OCI-LY7 (cell line): ENCODE data around the gene C3orf18. TPM values are rescaled to one million over a fixed set of nuclear protein-coding genes. Genes with fewer than 3 reads are reported as not detected.

Experiments
- BruUV-seq: library from RNA; stranded (reverse); fragments of 400-500 nt; replicated peaks from 2 replicates; lab custom pipeline; 2021; lab: Mats Ljungman, UMichigan
- CTCF ChIA-PET: fragments of 300-600 bp; sonication (Branson Sonifier 250); formaldehyde crosslinking; loops from one replicate; lab custom pipeline; 2022; ENCODE audit warnings: antibody characterized with exemption; ENCODE audit not compliant: unreplicated experiment; lab: Charles Lee
- POLR2A ChIA-PET: fragments of 300-600 bp; sonication (Branson Sonifier 250); formaldehyde crosslinking; loops from one replicate; lab custom pipeline; 2022; ENCODE audit warnings: antibody characterized with exemption; lab: Charles Lee
- DNase-seq: peaks from one replicate; pipeline ENCODE4 v3.0.0-alpha.2; 2015; ENCODE audit warnings: low spot score
- H2AFZ ChIP-seq: fragments of 200-600 bp; sonication (generic), shearing (Covaris generic); 2 replicates; pipeline ENCODE4 v1.6.1; 2014; ENCODE audit warnings: mild to moderate bottlenecking, antibody characterized with exemption, low read length, moderate library complexity
- H3K27ac ChIP-seq: fragments of 200-600 bp; sonication (generic); 2 replicates; pipeline ENCODE4 v1.5.1; 2014; ENCODE audit warnings: mixed run types, low read depth, mild to moderate bottlenecking, moderate library complexity, low read length, inconsistent platforms; ENCODE audit not compliant: poor library complexity, severe bottlenecking
- H3K36me3 ChIP-seq: fragments of 200-600 bp; sonication (generic); 2 replicates; pipeline ENCODE4 v1.6.1; 2014; ENCODE audit warnings: mild to moderate bottlenecking, antibody characterized with exemption, low read length, moderate library complexity, mixed read lengths; ENCODE audit not compliant: insufficient read depth
- H3K4me1 ChIP-seq: fragments of 200-600 bp; sonication (generic); 2 replicates; pipeline ENCODE4 v1.5.1; 2014; ENCODE audit warnings: mild to moderate bottlenecking, low read length; ENCODE audit not compliant: insufficient read depth, poor library complexity, severe bottlenecking
- H3K4me2 ChIP-seq: fragments of 200-600 bp; sonication (generic); 2 replicates; pipeline ENCODE4 v1.6.1; 2014; ENCODE audit warnings: mild to moderate bottlenecking, low read length
- H3K4me3 ChIP-seq: fragments of 200-600 bp; sonication (generic); 2 replicates; pipeline ENCODE4 v1.5.1; 2014; ENCODE audit warnings: mild to moderate bottlenecking, low read depth, low read length; ENCODE audit not compliant: poor library complexity, severe bottlenecking
- H3K79me2 ChIP-seq: fragments of 200-600 bp; sonication (generic); 2 replicates; pipeline ENCODE4 v1.6.1; 2016; ENCODE audit warnings: low read depth, mild to moderate bottlenecking, low read length, moderate library complexity, mixed read lengths; ENCODE audit not compliant: insufficient read depth
- H3K9me2 ChIP-seq: fragments of 200-600 bp; sonication (generic); 2 replicates; pipeline ENCODE4 v1.6.1; 2016; ENCODE audit warnings: mild to moderate bottlenecking, low read length, mixed read lengths; ENCODE audit not compliant: insufficient read depth
- H3K9me3 ChIP-seq: fragments of 200-600 bp; sonication (generic); 2 replicates; pipeline ENCODE4 v1.6.1; 2014; ENCODE audit warnings: mild to moderate bottlenecking, mixed run types, low read length, mixed read lengths
- H4K20me1 ChIP-seq: fragments of 200-600 bp; sonication (generic); 2 replicates; pipeline ENCODE4 v1.6.1; 2014; ENCODE audit warnings: mild to moderate bottlenecking, antibody characterized with exemption, low read length, moderate library complexity, mixed read lengths; ENCODE audit not compliant: insufficient read depth
- CTCF ChIP-seq: fragments of 200-600 bp; sonication (generic); conservative IDR thresholded peaks from 2 replicates; pipeline ENCODE4 v1.5.1; 2014; ENCODE audit warnings: mild to moderate bottlenecking, antibody characterized with exemption, low read length, moderate library complexity, mixed read lengths
- EZH2phosphoT487 ChIP-seq: fragments of 200-600 bp; sonication (generic); IDR thresholded peaks from 2 replicates; pipeline ENCODE4 v1.6.1; 2018; ENCODE audit warnings: low read depth, borderline replicate concordance, mild to moderate bottlenecking, mixed run types, antibody characterized with exemption, low read length, moderate library complexity, mixed read lengths
- intact Hi-C: fragments of 100-400 bp; cut with micrococcal nuclease; formaldehyde crosslinking; loops from one replicate; pipeline ENCODE4 v1.10.0; 2022; ENCODE audit not compliant: unreplicated experiment
- total RNA-seq, 2 experiments: library from RNA; depleted of rRNA in 1 of 2; stranded (reverse); fragments of >200 nt in 1 of 2; shearing (Covaris generic) in 1 of 2; gene quantifications; 2 replicates each; pipeline ENCODE4 v1.2.3, GENCODE V29; 2014 to 2022

C3orf18 gene
- total RNA-seq, 2 experiments from 2014 or later = 8.0 to 9.5 TPM

DNA sequence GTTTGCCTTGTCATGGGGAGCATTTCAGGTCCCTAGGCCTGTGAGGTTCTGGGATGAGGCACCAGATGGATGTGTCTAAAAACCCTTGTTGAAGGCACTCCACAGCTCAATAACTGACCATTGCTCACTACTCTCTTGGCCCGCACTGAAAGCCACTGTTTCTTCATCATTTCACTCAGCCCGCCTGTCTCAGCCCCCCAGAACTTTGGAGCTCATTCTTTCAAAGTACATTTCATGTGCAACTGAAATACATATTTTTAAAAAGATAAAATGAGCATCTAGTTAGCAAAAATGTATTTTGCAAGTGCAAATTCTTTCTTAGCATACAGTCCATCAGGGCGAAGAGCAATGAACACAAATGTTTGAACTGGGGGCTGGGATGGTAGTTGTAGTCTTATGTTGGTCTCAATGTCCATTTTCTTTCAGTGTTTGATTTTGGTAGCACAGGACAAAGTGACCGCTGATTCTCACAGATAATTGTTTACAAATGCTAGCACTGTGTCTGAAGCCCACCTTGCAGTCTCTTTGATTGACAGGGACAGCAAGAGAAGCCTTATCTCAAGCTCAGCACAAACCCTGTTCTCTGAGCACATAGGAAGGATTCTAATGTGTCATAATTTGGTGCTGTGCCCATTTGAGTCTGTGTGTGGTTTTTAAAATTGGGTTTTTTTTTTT lies 21.3 kb upstream of the C3orf18 start:
- no peaks in the 10 kb centered on the region for H3K79me2 ChIP-seq
- no peak overlapping the region for H2AFZ ChIP-seq
- peaks cover 10% of the 10 kb centered on the region for H3K4me1 ChIP-seq
- H4K20me1 ChIP-seq = no peaks in the 10 kb centered on the region
- intact Hi-C loops = no loop called here
- BruUV-seq = no TSS peak
- no peak for TF ChIP-seq EZH2phosphoT487
- no peak for TF ChIP-seq CTCF
- H3K4me2 ChIP-seq = no peak overlapping the region
- no peaks in the 10 kb centered on the region for H3K36me3 ChIP-seq
- POLR2A ChIA-PET = interaction anchor here (0.6 to 1.3 kb wide), 2 partner anchors 20 to 63 kb away, joined by 4 read pairs; no protein-coding TSS in a partner anchor
- H3K9me2 ChIP-seq = no peaks in the 10 kb centered on the region
- DNase-seq = no peak
- H3K27ac ChIP-seq = no peak overlapping the region
- H3K4me3 ChIP-seq = no peak overlapping the region
- H3K9me3 ChIP-seq = no peaks in the 10 kb centered on the region
- CTCF ChIA-PET = interaction anchor here (0.6 kb wide), 2 partner anchors 19 to 1854 kb away, joined by 3 to 4 read pairs; no protein-coding TSS in a partner anchor

DNA sequence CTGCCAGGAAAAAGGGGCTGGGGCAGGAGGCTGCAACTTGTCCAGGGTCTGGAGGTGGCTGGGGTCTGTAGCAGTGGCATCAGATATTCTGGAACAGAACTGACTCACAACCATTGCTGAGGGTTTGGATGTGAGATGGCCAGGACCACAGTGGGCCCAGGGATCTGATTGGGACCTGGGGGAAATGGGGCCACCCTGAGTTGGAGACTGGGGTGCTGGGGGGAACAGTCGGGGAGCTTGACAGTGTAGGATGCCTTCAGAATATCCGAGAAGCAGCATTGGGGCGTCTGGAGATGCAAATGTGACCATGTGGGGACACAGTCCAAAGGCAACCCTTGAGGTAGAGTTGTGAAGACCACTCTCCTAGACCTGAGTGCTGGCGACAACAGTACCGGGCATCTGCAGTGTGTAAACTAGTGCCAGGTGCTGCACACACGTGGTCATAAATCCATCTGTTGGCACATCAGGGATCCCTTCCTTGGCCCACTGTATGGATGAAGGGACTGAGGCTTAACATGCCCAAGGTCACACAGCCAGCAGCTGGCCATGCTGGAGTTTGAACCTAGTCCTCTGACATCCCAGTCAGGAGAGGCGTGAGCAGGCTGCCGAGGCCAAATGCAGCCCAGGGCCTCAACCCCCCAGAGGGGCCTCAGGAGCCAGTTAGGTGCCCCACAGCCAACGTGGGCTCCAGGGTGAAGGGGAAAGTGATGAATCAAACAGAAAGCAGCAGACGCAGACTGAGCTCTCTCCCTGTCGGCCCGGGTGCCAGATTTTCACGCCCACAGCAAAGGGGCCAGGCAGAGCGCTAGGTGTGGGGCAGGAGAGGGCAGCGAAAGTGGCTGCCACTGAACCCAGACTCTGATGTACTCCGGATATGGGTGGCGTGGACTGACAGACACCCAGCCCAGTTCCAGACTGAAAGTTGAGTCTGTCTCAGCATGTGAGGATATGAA lies 20.5 kb upstream of the C3orf18 start:
- Histone ChIP-seq H4K20me1 (no peaks in the 10 kb centered on the region), H3K27ac (no peak overlapping the region), H3K9me3 (no peaks in the 10 kb centered on the region), H2AFZ (no peak overlapping the region), H3K4me1 (peaks cover 10% of the 10 kb centered on the region), H3K4me2 (no peak overlapping the region), H3K9me2 (no peaks in the 10 kb centered on the region), H3K4me3 (no peak overlapping the region), H3K79me2 (no peaks in the 10 kb centered on the region), H3K36me3 (no peaks in the 10 kb centered on the region)
- ChIA-PET CTCF (interaction anchor here (0.6 kb wide), 1 partner anchor 18 kb away, joined by 4 read pairs; no protein-coding TSS in a partner anchor), POLR2A (no interaction called here)
- no peak for TF ChIP-seq CTCF
- BruUV-seq = no TSS peak
- intact Hi-C loops = no loop called here
- no peak for DNase-seq
